ENCODE measurements around the gene PLPP6. TPM values are rescaled to one million over a fixed set of nuclear protein-coding genes. Genes with fewer than 3 reads are reported as not detected.
A peak's percentile ranks its signal among the peaks of the same experiment; 100 is the strongest.
"Not testable (repeated sequence)": the region's sequence is repeated elsewhere in the genome, so short reads cannot be mapped to it uniquely, and the experiment has no call there.

Gene PLPP6
- polyA plus RNA-seq (ENCODE audit: insufficient read length in 4 of 4): 10 to 100 TPM in 3 of 4 donors, 1 to 10 TPM in 1; 9.9 to 18.8 (median 16.9) TPM

DNA sequence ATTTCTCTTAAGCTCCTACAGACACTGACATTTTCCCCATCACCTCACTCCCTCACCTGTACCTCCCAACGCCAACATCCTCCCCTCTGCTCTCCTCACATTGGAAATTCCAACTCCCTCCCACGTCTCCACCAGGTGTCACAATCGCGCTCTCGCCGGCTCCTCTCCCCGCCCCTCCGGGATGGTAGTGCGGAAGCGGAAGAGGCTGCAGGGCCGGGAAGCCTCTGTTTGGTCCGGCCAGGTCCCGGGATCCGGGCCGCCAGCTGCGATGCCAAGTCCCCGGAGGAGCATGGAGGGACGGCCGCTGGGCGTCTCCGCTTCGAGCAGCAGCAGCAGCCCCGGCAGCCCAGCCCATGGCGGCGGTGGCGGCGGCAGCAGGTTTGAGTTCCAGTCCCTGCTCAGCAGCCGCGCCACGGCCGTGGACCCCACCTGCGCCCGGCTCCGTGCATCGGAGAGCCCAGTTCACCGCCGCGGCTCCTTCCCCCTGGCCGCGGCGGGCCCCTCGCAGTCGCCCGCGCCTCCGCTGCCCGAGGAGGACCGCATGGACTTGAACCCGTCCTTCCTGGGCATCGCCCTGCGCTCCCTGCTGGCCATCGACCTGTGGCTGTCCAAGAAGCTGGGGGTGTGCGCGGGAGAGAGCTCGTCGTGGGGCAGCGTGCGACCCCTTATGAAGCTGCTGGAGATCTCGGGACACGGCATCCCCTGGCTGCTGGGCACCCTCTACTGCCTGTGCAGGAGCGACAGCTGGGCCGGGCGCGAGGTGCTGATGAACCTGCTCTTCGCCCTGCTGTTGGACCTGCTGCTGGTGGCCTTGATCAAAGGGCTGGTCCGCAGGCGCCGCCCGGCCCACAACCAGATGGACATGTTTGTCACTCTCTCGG lies at the start of gene PLPP6:
TSS of gene PLPP6 (plus strand) at position 187 of the 881 bp plus-strand sequence. CDS start at position 269, 82 bp downstream.
- DNase-seq (ENCODE audit: low read depth in 4 of 4, low spot score in 3 of 4): peak; percentile 70 to 80 (median 77)

DNA sequence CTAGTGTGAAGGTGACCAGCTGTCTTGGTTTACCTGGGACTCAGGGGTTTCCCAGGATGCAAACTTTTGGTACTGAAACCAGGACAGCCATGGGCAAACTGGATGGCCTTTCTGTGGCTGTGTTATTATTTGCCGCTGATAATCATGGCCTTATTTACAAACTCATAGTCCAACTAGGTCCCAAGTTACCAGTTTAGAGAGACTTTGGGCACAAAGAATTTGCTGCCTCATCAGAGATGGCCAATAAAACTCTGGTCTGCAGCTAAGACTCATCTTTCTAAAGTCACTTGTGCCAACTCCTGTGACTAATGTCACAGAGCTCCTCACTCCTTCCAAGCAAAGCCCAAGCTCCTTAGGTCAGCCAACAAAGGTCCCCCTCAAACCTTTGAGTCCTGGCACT lies 47.5 kb upstream of the PLPP6 start:
- no peak for DNase-seq (ENCODE audit: low read depth in 4 of 4, low spot score in 3 of 4)

GRCh38 chr9:4615251-4615650 lies 46.8 kb upstream of the PLPP6 start:
- DNase-seq (ENCODE audit: low read depth in 4 of 4, low spot score in 3 of 4): no peak

GRCh38 chr9:4615778-4616177 lies 46.3 kb upstream of the PLPP6 start:
- no peak for DNase-seq (ENCODE audit: low read depth in 4 of 4, low spot score in 3 of 4)

- no peak for DNase-seq (ENCODE audit: low read depth in 4 of 4, low spot score in 3 of 4)
Observed at GRCh38 chr9:4617752-4618151, 44.3 kb upstream of the PLPP6 start.

GRCh38 chr9:4618700-4619099 lies 43.4 kb upstream of the PLPP6 start:
- no peak for DNase-seq (ENCODE audit: low read depth in 4 of 4, low spot score in 3 of 4)

DNA sequence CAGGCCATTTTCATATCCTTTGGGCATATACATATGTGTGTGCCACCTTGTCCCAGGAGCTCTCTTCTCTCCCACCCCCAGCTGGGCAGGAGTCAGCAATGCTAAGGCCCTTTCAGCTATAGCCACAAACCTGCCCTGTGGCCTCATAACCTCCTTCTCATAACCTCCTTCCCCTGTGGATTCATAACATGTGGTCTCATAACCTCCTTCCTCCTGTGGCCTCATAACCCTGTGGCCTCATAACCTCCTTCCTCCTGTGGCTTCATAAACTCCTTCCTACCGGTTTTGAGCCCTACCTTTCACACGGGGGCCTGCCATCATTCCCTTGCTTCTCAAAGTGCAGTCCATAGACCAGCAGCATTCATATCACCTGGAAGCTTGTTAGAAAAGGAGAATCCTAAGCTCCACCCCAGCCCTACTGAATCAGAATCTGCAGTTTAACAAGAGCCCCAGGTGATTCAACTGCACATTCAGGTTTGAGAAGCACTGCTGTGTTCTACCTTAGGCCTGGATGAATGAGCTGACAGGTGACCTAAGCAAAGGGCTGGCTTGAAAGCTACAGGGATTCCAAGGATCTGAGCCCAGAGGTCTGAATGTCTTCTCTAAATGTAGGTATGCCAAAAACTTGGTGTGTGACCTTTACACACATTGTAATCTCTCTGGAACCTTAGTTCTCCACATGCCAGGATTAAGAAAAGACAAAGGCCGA lies 41.9 kb upstream of the PLPP6 start:
- no peak for DNase-seq (ENCODE audit: low read depth in 4 of 4, low spot score in 3 of 4)

DNA sequence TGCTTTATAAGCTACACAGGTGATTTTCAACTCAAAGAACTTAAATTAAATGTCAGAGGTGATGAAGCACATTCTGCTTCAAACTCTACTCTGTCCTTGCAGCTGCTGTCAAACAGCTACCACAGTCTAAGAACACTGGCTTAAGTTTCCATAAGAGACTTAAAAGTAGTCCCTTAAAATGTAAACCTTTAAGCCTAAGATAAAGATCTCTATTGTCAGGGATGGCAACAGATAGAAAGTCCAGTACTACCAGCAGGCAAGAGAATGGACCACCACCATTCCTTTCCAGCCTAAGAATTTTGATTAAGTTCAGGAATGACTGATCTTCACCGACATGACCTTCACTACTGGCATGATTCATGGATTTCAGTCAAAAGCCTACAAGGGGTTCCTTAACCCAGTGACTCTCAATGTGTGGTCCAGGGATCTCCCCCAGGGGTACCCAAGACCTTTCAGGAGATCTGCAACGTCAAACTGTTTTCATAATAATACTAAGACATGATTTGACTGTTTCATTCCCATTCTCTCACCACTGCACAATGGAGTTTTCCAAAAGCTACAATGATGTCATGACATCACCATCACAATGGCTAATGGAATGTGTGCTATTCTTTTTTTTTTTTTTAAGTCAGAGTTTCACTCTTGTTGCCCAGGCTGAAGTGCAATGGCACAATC lies 41.1 kb upstream of the PLPP6 start:
- no peak for DNase-seq (ENCODE audit: low read depth in 4 of 4, low spot score in 3 of 4)

GRCh38 chr9:4622016-4622415 lies 40.1 kb upstream of the PLPP6 start:
- DNase-seq (ENCODE audit: low read depth in 4 of 4, low spot score in 3 of 4): no peak

DNA sequence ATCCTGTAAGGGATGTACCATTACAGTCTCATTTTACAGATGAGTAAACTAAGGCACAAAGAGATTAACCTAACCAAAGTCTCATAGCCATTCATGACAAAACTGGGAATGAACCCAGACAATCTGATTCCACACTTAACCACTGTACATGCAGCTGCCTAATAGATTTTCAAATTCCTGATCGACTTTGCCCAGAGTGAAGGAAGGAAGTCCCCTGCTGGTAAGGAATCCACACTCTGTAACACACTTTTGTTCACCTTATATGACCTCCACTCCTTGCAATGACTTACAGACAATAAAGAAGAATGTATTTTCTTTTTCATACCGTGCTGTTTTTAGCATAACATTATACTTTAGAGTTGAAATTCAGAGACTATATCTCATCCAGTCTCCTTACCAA lies 31.3 kb upstream of the PLPP6 start:
- DNase-seq (ENCODE audit: low read depth in 4 of 4, low spot score in 3 of 4): no peak

- no peak for DNase-seq (ENCODE audit: low read depth in 4 of 4, low spot score in 3 of 4)
Observed at GRCh38 chr9:4638968-4639367, 23.1 kb upstream of the PLPP6 start.

DNA sequence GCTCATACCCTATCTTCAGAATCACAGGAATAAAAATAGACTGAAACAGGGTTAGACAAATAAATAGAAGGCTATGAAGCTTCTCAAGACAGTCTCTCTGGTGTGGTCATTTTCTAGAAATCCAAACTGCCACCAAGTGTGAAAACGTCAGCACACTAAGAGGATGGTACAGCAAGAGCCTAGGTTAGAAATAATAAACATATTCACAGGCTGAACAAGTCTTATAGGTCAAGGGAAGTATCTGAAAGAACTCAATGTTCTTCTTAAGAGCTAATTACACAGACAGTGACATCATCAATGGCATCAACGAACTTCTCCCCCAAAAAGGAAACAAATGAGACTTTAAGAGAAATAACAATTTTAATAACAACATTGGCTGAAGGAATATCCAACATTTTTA lies 22.7 kb upstream of the PLPP6 start:
- DNase-seq (ENCODE audit: low read depth in 4 of 4, low spot score in 3 of 4): no peak

- no peak for DNase-seq (ENCODE audit: low read depth in 4 of 4, low spot score in 3 of 4)
Observed at GRCh38 chr9:4640027-4640426, 22.1 kb upstream of the PLPP6 start.

DNA sequence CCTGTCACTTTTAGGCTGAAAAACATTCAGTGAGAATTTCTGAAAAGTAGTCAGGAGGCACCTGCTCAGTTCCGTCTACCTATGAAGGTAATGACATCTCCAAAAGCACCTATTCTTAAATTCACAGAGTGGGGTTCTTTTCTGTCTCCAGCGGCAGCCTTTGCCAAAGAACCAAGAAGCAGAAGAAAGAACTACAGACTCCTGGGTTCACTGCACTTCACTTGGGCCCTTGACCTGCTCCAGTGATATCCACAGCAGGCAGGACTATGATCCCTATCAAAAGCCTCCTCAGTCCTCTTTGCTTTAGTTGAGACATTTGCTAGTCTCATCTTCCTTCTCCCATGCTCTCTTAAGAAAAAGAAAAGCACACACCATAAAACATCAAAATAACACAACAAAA lies 19.7 kb upstream of the PLPP6 start:
- DNase-seq (ENCODE audit: low read depth in 4 of 4, low spot score in 3 of 4): no peak

GRCh38 chr9:4654084-4654483 lies 8.0 kb upstream of the PLPP6 start:
- DNase-seq (ENCODE audit: low read depth in 4 of 4, low spot score in 3 of 4): no peak

GRCh38 chr9:4654538-4654937 lies 7.6 kb upstream of the PLPP6 start:
- no peak for DNase-seq (ENCODE audit: low read depth in 4 of 4, low spot score in 3 of 4)

DNA sequence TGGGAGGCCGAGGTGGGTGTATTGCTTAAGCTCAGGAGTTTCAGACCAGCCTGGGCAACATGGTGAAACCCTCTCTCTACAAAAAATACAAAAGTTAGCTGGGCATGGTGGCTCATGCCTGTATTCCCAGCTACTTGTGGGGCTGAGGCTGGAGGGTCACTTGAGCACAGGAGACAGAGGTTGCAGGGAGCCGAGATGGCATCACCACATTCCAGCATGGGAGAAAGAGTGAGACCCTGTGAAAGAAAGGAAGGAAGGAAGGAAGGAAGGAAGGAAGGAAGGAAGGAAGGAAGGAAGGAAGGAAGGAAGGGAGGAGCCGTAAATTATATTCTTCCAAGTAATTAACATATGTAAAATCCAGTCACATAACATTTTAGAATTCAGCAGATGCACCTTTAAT lies 5.9 kb upstream of the PLPP6 start:
- not testable (repeated sequence) for DNase-seq (ENCODE audit: low read depth in 4 of 4, low spot score in 3 of 4)

GRCh38 chr9:4656621-4657020 lies 5.5 kb upstream of the PLPP6 start:
- no peak for DNase-seq (ENCODE audit: low read depth in 4 of 4, low spot score in 3 of 4)

DNA sequence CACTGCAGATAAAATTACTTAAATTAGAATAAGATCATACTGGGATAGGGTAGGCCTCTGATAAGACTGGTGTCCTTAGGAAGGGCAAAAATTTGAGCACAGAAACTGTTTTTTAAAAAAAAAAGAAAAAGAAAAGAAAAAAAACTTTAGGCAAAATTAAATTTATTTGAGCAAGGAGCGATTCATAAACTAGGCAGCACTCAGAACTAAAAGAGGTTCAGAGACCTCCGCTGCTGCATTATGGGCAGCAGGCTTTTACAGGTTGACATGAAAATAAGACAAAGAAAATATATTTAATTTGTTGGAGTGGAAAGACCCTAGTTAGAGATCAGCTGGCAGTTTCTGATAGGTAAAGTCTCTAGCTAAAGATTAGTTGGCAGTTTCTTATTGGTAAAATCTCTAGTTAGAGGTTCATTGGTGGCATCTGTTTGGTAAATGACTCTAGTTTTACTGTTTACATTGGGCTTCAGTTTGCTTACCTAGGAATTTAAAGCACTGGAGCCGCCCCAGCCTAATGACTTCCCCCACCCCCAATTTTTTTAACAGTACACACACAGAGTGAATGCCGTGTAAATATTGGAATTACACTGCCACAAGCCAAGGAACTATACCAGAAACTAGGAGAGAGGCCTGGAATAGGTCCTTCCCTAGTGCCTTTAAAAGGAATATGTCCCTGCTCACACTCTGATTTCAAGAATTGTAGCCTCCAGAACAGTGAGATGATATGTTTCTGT lies 4.5 kb upstream of the PLPP6 start:
- DNase-seq (ENCODE audit: low read depth in 4 of 4, low spot score in 3 of 4): no peak

DNA sequence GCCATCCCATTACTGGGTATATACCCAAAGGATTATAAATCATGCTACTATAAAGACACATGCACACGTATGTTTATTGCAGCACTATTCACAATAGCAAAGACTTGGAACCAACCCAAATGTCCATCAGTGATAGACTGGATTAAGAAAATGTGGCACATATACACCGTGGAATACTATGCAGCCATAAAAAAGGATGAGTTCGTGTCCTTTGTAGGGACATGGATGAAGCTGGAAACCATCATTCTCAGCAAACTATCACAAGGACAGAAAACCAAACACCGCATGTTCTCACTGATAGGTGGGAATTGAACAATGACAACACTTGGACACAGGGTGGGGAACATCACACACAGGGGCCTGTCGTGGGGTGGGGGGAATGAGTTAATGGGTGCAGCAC lies 1.4 kb upstream of the PLPP6 start:
- not testable (repeated sequence) for DNase-seq (ENCODE audit: low read depth in 4 of 4, low spot score in 3 of 4)

DNA sequence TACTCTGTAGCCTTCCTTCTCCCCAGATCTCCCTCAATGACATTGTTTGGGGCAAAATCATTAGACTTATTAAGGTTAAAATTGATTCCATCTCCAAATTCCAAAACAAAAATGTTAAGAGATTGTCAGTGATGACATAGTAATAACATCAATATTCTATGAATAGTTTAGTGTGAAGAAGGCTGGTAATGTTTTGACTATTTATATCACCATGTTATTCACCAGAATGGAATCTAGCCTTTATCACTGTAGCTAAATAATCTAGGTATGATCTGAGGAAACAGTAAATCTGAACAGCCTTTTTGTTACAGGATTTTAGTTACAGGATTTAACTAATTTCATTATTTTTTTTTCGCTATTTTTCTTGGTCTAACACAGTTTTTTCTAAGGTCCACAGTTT lies 929 bp upstream of the PLPP6 start:
- DNase-seq (ENCODE audit: low read depth in 4 of 4, low spot score in 3 of 4): no peak

Measured in left renal pelvis (tissue), 4 donors.